GM19043 (cell line): ENCODE results near the gene KRT79.
"Not testable (repeated sequence)": the region's sequence is repeated elsewhere in the genome, so short reads cannot be mapped to it uniquely, and the experiment has no call there.

Source experiments
- ATAC-seq: cut with Tn5 transposase; IDR thresholded peaks from one replicate; pipeline ENCODE4 v1.9.1; 2021; ENCODE audit warnings: low read depth; ENCODE audit not compliant: unreplicated experiment

The KRT79 gene

DNA sequence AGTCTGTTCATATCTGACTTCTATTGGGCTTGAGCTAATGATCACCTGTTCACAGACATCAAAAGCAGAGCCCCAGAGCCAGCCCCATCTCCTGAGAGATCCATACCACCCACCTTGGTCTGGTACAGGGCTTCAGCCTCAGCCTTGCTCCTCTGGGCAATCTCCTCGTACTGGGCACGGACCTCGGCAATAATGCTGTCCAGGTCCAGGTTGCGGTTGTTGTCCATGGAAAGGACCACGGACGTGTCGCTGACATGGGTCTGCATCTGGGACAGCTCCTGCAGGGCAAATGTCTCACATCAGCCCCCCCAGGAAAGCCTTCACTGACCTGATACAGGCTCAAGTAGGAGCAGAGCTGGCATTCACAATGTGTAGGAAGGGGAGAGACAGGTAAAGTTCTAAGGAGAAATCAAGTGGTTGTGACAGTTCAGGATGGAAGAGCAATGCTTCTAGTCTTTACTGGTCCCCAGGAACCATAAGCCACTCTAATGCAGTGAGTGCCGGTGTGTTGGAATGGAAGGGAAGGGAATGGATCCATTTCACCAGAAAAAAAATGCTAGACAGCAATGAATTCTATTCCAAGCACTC, 25.4 kb downstream of the KRT79 start:
- no peak for ATAC-seq

DNA sequence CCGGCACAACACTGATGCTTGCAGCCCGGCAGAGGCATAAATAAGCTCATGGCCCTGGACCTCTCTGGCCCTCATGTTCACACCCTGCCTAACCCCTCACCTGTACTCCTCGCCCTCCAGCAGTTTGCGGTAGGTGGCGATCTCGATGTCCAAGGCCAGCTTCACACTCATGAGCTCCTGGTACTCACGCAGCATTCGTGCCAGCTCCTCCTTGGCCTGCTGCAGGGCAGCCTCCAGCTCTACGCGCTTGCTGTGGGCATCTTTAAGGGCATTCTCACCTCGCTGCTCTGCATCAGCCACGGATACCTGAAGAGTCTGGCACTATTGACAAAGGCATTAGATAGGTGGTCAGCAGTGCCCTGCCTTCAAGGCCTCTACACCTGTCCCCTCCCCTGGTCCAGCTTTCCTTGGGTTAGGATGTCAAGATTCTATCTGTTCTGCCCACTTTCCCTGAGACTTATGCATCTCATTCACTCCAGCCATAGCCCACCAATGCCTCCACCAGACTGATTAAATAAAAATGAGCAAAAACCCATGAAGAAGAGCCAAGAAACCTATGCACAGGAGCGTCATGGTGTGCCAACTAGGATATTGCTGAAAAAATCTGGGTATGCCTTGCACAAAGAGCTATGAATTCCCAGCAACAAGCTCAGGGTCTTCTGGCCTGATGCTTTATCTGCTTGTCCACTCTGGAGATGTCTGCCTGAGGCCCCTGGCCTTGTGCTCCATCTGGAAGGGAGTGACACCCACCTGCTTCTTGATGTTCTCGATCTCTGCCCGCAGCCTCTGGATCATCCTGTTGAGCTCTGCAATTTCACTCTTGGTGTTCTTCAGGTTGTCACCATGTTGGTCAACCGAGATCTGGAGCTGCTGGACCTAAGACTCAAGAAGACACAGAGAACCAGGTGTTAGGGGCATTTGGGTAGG, 26.3 kb downstream of the KRT79 start:
- ATAC-seq: no peak

DNA sequence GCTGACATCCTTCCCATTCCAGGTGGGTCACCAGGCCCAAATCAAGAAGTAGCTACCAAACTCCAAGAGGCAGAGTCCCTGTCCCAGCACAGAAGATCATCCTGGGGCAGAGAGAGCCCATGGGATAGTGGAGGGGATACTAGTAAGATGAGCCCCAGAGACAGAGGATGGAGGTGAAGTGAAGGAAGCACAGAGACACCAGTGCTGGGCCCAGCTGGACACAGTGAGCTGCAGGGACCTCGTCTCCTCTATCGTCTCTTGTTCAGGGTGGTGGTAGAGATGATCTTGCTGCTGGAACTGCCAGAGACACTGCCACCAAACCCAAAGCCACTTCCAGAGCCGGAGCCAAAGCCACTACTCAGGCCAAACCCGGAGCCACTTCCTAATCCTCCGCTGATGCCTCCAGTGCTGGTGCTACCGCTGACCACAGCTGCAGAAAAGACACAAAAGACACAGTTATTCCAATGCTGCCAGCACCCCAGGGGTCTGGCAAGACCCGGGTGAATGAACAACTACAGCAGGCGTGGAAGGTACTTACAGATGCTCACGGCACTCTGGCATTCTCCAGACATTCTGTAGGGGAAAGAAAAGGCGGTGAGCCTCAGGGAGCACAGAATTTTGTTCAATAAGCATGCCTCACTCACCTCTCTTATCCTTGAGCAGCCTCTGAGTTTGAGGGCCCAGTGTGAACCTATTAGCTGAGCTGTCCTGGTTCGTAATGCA, 27.1 kb downstream of the KRT79 start:
- no peak for ATAC-seq

DNA sequence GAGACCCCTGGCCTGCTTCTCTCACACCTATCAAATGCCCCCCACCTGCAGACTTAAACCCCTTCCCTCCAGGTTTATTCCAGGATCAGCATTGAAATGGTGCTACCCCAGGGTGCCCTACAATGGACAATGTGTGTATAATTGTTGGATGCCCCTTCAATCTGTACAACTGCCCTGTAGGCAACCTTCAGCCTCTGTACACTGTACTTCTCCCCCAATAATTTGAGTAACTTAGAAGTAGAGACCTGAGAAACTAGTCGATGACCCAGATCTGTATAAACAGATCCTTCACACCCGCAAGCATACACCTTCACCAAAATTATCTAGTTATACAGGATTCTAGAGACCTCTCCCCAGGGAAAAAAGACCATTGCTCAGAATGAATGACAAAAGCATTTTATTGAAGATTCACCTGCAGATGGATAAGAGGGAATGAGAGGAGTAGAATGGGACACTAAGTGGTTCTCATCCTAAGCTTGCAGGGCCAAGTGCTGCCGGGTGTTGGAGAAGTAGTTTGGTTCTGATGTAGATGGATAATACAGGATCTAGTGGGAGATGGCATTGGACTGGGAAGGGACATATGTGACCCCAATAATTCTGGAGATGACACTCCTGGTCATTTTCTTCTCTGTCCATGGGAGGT, 27.8 kb downstream of the KRT79 start:
- no peak for ATAC-seq

DNA sequence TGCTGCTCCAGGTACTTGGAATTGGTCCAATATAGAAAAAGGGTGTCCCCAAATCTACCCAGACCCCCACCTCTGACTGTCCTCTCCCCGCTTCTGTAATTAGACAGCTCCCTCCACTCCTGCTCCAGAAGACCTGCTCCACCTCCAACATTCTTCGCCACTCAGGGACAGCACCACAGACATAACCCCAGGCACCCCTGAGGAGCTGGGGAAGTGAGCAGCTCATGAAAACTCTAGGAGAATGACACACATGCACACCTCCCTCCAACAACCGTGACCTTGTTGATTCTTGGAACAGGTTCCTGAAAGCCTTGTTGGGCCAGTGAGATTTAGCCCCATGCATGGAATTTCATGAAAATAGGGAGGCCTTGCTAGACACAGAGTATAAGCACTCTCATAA, 28.4 kb downstream of the KRT79 start:
- no peak for ATAC-seq

DNA sequence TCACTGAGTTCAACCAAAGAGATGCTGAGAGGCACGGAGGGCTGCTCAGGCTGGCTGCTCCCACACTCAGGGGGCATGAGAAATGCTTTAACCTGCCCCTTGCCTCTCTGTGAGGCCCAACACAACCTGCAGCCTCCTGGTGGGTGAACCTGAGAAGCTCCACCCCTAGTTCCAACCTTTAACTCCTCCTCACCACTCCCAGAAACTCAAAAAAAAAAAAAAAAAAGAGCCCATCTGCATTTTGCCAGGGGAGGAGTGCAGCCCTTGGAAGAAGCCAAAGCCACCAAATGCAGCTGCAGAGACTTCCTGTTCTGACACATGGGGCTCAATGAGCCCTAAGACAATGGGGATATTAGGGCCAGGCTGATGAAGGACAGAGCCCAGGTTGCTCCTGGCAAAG, 29.1 kb downstream of the KRT79 start:
- ATAC-seq: no peak

DNA sequence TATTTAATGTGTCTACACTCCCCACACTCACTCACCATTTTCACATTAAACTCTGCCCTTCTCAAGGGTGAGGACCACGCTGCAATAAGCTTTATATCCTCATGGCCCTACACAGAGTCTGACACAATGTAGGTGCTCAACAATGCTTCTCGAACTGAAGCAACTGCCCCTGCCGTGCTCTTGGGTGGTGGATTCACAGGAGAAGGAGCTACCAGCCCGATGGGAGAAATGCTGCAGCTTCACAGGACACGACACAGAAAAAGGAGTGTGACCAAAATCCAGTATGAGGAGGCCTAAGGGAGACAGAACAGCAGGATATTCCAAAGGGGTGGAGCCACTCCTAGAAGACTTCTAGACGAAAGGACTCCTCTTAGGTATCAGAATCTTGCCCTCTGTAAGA, 31.7 kb downstream of the KRT79 start:
- ATAC-seq: no peak

DNA sequence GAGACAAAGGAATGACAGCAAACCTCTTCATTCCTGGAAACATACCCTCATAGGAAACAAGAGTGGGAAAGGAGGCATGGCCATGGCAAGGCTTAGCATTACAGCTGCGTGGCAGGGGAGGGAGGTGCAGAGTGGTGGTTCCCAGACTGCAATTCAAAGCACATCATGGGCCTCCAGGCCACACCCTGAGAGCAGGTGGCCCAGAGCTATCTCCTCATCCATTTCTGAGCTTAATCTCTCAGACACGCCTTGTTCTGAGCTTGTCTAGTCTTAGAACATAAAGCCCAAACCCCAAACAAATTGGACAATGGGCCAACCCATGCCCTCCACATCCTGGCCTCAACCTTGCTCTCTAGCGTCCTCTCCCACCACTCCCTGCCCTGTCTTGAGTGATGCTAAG, 32.3 kb downstream of the KRT79 start:
- no peak for ATAC-seq

DNA sequence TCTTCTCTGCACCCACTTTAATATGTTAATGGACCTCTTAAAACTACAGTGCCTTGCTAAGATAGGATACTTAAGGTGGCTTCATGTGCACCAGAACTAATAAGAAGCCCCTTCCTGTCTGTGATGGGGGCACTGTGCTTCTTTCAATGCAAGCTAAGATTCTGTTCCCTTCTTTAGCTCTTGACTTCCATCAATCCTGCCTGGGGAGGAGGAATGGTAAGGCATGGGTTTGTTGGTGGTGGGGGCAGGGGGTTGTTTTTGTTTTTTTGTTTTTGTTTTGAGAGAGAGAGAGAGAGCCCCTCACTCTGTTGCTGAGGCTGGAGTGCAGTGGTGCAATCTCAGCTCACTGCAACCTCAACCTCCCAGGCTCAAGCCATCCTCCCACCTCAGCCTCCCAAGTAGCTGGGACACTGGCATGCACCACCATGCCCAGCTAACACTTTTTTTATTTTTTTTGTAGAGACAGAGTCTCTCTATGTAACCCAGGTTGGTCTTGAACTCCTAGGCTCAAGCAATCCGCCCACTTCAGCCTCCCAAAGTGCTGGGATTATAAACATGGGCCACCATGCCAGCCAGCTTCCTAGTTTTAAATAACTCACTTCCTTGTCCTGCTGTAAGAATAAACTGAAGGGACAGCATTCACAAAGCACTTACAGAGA, 33.7 kb downstream of the KRT79 start:
- ATAC-seq: no peak

DNA sequence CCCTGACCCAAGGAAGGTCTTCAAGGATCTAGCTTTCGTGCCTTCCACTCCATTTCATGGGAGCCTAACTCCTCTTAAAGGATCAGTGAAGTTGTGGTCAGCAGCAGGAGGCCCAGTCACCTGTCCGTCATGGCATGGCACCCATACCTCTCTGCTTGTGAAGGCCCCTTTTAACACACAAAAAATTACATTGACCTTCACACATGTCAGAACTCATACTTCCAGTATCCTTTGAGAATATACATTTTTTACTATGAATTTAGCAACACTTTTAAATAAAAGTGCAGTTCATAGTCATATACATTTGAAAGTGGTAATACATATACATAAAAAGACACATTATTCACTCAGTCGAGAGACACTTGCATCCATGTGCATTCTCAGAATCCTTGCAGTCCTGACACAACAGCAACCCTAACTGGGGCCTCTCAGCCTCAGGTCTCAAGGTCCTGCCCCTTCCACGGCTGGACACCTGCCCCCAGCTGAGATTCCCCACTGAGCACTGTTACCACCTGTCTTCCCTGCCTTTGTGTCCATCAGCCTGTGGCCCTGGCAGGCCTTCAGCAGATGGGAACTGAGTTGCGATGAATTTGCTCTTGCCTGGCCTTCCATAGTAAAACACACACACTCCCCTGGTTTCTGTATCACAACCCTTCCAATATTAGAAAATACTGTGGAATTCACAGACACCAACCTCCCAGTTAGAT, 34.5 kb downstream of the KRT79 start:
- ATAC-seq: no peak

DNA sequence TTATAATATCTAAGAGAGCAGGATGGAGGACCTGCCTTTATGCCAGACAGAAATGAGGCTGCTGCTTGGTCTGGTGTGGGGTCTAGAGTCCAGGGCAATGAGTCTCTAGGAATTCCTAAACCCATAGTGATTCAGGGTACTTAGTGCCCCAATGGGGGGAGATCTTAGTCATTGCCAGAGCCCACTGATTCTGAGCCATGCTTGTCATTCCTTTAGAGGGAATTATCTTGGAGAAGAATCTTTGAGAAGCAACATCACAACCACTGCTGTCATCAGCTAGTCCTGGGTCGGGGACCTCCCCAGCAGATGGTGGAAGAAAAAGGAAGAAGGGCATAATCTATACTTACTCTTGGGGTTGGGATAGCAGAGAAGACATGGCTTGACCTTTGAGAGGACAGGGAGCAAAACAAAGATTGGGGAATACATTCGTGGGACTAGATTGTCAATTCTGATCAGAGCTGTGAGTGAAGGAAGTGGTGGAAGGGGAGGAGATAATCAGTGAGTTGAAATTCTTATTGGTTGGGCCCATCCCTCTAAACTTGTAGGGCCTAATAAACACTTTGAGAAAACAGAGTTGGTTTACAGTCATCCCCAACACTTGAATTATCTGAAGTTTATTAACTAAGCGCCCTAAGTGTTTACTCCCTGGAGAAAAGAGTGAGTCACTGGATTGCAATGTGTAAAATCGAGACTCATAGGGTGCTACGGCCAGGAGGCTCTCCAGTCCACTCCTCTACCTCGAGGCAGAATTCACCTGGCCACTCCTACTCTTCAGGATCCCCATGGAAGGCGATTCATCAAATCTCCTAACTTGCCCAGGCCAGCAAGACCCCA, 35.2 kb downstream of the KRT79 start:
- no peak for ATAC-seq

DNA sequence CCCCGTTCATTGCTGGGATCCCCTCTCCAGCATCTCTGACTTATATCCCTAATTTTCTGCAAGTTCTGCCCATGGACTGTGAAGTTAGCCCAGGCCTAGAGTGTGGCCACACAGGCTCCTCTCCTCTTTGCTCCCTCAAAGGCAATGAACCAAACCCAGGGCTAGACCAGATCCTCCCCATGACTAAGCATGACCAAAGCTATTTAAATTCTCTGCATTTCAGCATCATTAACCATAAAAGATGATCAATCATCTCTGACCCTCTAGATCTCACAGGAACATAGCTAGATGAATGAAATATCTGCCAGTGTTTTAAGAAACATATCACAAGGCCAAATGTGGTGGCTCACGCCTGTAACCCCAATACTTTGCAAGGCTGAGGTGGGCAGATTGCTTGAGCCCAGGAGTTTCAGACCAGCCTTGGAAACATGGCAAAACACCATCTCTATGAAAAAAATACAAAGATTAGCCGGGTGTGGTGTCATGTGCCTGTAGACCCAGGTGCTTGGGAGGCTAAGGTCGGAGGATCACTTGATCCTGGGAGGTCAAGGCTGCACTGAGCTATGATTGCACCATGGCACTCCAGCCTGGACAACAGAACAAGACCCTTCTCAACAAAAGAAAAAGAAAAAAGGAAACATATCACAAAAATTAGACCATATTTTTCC, 36.0 kb downstream of the KRT79 start:
- ATAC-seq: no peak

DNA sequence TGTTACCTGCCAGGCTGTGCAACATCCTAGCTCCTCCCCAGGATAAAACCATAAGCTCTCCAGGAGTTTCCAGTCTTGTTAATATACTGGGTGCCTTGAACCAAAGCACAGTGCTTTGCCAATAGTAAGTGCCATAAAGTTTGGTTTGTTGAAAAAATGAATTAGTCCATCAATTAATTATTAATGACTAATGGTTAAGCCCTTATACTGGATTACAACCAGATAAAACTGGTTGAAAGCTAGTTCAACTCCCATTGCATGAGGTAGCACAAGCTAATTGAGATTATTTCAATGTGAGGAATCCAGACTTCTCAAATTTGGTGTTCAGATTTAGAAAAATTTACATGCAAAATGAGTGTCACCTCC, 36.6 kb downstream of the KRT79 start:
- no peak for ATAC-seq

DNA sequence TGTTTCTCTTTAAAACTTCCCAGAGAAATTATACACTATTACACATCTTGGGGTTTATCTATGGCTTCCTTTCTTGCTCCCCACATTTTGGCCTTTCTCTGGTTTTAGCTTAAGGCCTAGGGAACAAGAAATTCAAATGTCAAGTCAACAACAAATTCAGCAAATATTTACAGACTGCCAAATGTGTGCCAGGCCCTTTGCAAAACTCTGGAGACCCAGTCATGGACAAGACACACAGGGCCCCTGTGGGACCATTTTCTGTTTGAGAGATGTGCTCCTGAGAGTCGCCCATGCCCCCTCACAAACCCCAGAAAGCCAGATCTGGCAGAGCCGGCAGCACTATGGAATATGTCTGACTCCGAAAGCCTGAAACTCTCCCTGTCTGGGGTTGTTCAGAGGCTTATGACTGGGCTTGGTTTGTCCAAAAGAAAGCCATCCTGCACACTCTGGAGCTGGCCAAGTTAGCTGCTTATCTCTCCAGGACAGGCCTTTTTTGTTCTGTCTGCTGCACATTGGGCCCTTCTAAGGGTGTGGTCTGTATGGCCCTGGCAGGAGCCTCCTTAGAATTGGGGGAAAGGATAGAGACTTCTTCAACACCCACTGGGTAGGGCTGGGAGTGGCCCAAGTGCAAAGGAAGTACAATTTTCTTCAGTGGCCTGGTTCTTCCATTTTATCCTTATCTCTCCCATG, 37.1 kb downstream of the KRT79 start:
- ATAC-seq: no peak

DNA sequence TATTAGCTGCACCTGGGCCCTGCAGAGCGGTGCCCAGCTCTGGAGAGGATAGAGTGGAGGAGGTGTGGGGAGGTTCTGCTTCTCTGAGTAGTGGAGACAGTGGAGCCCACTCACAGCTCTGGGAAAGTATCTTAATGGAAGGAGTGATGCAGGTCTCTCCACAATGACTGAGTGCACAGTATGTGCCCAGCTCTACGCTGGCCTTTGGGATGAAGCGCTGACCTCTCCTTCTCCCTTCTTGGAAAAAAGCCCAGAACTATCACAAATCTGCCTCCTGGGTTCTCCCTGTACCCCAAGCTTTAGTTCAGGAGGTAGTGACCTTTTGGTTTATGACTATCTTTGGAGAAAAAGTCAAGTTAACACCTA, 37.7 kb downstream of the KRT79 start:
- no peak for ATAC-seq

DNA sequence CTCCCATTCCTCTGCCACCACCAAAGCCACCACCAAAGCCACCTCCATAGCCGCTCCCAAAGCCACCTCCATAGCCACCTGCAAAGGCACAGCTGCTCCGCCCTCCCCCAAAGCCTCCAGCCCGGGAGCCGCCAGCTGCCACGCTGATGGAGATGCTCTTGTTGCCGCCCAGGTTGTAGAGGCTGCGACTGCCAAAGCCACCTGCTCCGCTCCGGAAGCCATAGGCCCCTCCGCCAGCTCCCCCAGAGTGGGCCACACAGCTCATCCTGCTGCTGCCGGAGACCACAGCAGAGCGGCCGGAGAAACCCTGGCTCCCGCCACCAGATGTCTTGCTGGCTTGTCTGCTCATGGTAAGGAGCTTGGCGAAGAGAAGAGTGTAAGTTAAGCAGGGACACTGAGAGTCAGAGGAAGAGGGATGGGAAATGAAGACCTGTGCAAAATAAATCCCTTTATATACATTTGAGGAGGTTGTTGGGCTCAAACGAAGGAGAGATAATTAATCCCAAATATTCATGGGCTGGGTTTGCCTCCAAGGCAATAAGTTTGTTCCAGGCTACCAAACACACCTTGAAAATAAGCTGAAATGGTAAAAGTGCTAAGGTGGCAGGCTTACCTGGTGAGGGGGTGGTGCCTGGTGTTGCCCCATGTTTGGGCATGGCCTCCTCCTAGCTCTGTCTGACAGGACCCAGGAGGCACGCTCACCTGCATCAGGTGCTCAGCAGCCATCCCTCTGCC, 38.2 kb downstream of the KRT79 start, which contains the start of gene KRT3:
KRT3 (minus strand) TSS at position 424 of the 735 bp plus-strand sequence; CDS start at position 349, 75 bp downstream.
- no peak for ATAC-seq

DNA sequence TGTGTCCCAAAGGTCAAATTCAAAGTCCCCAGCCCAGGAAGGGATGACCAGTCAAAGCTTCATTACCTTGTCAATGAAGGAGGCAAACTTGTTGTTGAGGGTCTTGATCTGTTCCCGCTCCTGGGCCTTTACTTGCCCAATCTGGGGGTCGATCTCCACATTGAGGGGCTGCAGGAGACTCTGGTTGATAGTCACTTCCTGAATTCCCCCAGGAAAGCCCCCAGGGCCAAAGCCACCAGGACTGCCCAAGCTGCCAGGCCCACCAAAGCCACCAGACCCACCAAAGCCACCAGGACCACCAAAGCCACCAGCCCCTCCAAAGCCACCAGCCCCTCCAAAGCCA, 38.8 kb downstream of the KRT79 start:
- not testable (repeated sequence) for ATAC-seq
